NT2/D1 (cell line): ENCODE measurements around the gene TCIRG1.

Experiments
- DNase-seq: peaks from one replicate; pipeline ENCODE4 v3.0.0-alpha.2; 2011; ENCODE audit warnings: low read depth, low spot score
- H3K27me3 ChIP-seq: 2 replicates; pipeline ENCODE4 v1.6.0; 2011; ENCODE audit warnings: mild to moderate bottlenecking; ENCODE audit not compliant: insufficient read length, insufficient read depth
- H3K36me3 ChIP-seq: 2 replicates; pipeline ENCODE4 v1.6.1; 2011; ENCODE audit warnings: mild to moderate bottlenecking, low read length, mixed read lengths; ENCODE audit not compliant: insufficient read depth, insufficient read length
- H3K4me1 ChIP-seq: 2 replicates; pipeline ENCODE4 v1.5.1; 2011; ENCODE audit not compliant: insufficient read depth, insufficient read length
- H3K4me3 ChIP-seq: 2 replicates; pipeline ENCODE4 v1.5.1; 2011; ENCODE audit warnings: low read depth; ENCODE audit not compliant: insufficient read length
- H3K9ac ChIP-seq: 2 replicates; pipeline ENCODE4 v1.6.0; 2011; ENCODE audit warnings: low read depth; ENCODE audit not compliant: insufficient read length
- H3K9me3 ChIP-seq: 2 replicates; pipeline ENCODE4 v1.5.1; 2011; ENCODE audit warnings: mild to moderate bottlenecking, low read length; ENCODE audit not compliant: insufficient read depth
- SUZ12 ChIP-seq: IDR thresholded peaks from 2 replicates; pipeline ENCODE4 v1.6.1; 2011; ENCODE audit not compliant: insufficient read length, insufficient read depth; ENCODE audit errors: extremely low read depth
- YY1 ChIP-seq: IDR thresholded peaks from 2 replicates; pipeline ENCODE4 v1.6.1; 2011; ENCODE audit not compliant: insufficient read length, insufficient read depth
- ZNF274 ChIP-seq: IDR thresholded peaks from 2 replicates; pipeline ENCODE4 v1.6.1; 2011; ENCODE audit warnings: mild to moderate bottlenecking, low read depth, low read length

Gene TCIRG1

DNA sequence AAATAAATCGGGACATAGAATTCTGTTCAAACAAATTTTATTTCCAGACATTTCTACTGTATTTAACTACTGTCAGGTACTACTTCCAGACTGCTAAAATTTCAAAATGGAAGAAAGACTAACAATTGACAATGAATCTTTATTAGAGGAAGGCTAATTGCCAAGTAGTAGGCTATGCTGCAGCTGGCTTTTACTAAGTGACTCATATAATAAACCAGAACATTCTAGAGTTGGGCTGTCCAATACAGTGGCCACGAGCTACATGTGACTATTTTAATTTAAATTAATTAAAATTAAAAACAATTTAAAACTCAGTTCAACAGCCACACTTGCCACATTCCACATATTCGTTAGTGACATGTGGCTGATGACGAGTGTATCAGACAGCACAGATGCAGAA lies 54.7 kb downstream of the TCIRG1 start:
- no peak for DNase-seq
- Histone ChIP-seq H3K9ac (no peak overlapping the region), H3K36me3 (peaks cover 21% of the 10 kb centered on the region), H3K27me3 (no peaks in the 10 kb centered on the region), H3K4me3 (no peak overlapping the region), H3K4me1 (no peaks in the 10 kb centered on the region), H3K9me3 (no peaks in the 10 kb centered on the region)
- TF ChIP-seq YY1 (no peak), ZNF274 (no peak), SUZ12 (no peak)

DNA sequence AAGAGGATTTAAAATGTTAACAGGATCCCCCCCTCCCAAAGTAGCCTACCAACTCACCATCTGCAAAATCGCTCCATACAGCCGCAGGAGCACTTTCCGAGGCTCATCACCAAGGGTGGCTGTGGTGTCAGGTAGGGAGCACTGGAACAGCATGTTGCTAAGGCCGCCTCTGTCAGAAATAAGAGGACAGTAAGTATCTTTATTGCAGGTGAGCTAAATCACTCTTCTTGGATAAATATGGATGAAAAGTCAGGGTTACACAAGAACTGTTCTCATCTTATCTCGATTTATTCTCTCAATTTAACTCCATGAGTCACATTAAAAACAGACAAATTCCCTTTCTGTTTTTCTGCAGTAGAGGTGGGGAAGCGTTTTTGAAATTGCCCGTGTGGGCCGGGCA lies 58.1 kb downstream of the TCIRG1 start:
- no peak overlapping the region for H3K4me3 ChIP-seq

DNA sequence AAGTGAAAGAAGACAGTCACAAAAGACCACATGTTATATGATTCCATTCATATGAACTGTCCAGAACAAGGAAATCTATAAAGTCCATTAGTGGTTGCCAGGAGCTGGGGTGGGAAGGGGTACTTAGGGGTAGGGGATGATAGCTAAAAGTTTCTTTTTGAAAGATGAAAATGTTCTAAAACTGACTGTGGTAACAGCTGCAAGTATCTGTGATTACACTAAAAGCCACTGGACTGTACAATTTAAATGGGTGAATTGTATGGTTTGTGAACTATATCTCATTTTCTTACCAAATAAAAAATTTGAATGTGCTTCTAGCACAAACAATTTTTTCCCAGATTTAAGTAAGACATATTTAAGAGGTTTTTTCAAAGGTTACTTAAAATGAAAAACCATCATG lies 60.2 kb downstream of the TCIRG1 start:
- DNase-seq = no peak
- Histone ChIP-seq H3K9ac (no peak overlapping the region), H3K4me1 (no peaks in the 10 kb centered on the region), H3K36me3 (peaks cover 21% of the 10 kb centered on the region), H3K27me3 (no peaks in the 10 kb centered on the region), H3K9me3 (no peaks in the 10 kb centered on the region), H3K4me3 (no peak overlapping the region)
- TF ChIP-seq ZNF274 (no peak), YY1 (no peak), SUZ12 (no peak)

More for the DNA sequence above, 58.1 kb downstream of the TCIRG1 start:
- no peak for DNase-seq
- Histone ChIP-seq H3K9ac (no peak overlapping the region), H3K4me1 (no peaks in the 10 kb centered on the region), H3K36me3 (peaks cover 17% of the 10 kb centered on the region), H3K9me3 (no peaks in the 10 kb centered on the region), H3K27me3 (no peaks in the 10 kb centered on the region)
- TF ChIP-seq ZNF274 = no peak
- no peak for TF ChIP-seq YY1
- no peak for TF ChIP-seq SUZ12

DNA sequence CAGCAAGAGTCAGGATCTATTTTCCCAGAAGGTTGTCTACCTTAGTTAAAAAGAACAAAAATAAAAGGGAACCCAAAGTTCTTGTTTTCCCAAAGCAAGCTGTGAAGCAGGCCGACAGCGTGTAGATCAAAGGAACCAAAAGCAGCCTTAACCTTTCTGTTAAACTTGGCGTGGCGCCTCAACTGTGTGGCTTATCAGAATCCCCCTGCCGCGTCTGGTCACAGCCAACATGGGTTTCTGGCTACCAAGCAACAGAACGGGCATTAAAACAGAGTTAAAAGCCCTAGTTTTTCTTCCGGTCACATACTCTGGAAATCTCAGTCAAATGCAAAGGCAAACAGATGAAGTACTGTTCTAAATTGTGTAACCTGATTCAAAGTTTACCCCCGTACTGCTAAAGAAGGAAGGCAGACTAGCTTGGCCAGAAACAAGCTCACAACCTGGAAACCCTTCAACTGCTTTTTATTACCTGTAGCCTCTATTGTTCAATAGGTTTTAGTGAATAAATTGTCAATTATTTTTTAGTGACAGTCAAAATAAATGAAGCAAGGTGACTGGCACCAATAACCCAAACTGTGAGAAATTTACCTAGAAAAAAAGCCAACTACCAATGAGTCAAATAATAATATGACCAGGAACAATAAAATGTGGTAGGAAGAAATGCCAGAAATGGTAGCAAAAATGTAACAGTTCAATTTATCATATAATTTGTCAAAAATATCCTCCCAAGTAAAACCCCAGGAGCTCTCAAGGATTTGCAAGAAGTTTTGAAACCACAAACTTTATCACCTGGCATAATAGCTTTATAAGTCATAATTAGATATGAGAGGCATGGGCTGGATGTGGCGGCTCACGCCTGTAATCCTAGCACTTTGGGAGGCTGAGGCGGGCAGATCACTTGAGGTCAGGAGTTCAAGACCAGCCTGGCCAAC lies 60.9 kb downstream of the TCIRG1 start:
- DNase-seq = no peak

More for the DNA sequence above, 60.9 kb downstream of the TCIRG1 start:
- Histone ChIP-seq H3K27me3 (no peaks in the 10 kb centered on the region), H3K36me3 (peaks cover 15% of the 10 kb centered on the region), H3K4me3 (no peak overlapping the region), H3K9ac (no peak overlapping the region), H3K9me3 (no peaks in the 10 kb centered on the region), H3K4me1 (no peaks in the 10 kb centered on the region)
- TF ChIP-seq YY1 (no peak), ZNF274 (no peak), SUZ12 (no peak)
